ENCODE data around the gene FBXO10. TPM values are rescaled to one million over a fixed set of nuclear protein-coding genes. Genes with fewer than 3 reads are reported as not detected.

Gene FBXO10
- 9.3 and 11.5 TPM in 2 replicates for total RNA-seq

GRCh38 chr9:37575921-37576721 lies at the start of gene FBXO10:
FBXO10 (minus strand) TSS chr9:37576380; CDS start chr9:37541768, 34,612 bp downstream.

GRCh38 chr9:37592108-37592951 lies 16.1 kb upstream of the FBXO10 start, which contains the start of gene TOMM5:
TOMM5 (minus strand) TSS chr9:37592597; CDS start chr9:37592532, 65 bp downstream.

GRCh38 chr9:37485389-37486255 lies 90.6 kb downstream of the FBXO10 start, which contains the start of gene POLR1E:
POLR1E (plus strand) TSS chr9:37485948; CDS start chr9:37486048, 100 bp downstream.

GRCh38 chr9:37465249-37466036 lies 110.7 kb downstream of the FBXO10 start, which contains the start of gene ZBTB5:
ZBTB5 (minus strand) TSS chr9:37465450; CDS start chr9:37442551, 22,899 bp downstream.

Other genes with a start within 250 kb of the FBXO10 start
- 115 and 129 TPM in 2 replicates for gene GRHPR, start 153.7 kb downstream of the FBXO10 start, total RNA-seq
- gene ZBTB5, start 110.9 kb downstream of the FBXO10 start, total RNA-seq, result 3.8 and 4.7 TPM in 2 replicates
- 29.0 and 34.3 TPM in 2 replicates for gene POLR1E, start 90.4 kb downstream of the FBXO10 start, total RNA-seq
- 148 and 160 TPM in 2 replicates for gene TOMM5, start 16.2 kb upstream of the FBXO10 start, total RNA-seq
- gene FRMPD1, start 74.6 kb upstream of the FBXO10 start, total RNA-seq, result not detected in 2 replicates
- gene TRMT10B, start 177.4 kb upstream of the FBXO10 start, total RNA-seq, result 4.1 and 4.6 TPM in 2 replicates
- gene EXOSC3, start 208.7 kb upstream of the FBXO10 start, total RNA-seq, result 27.3 and 43.3 TPM in 2 replicates
- 11.5 and 23.3 TPM in 2 replicates for gene DCAF10, start 224.4 kb upstream of the FBXO10 start, total RNA-seq